HG03095 (cell line): ENCODE results near the gene LIMS4.
"Not testable (repeated sequence)": the region's sequence is repeated elsewhere in the genome, so short reads cannot be mapped to it uniquely, and the experiment has no call there.

ENCODE experiments used
- ATAC-seq: cut with Tn5 transposase; IDR thresholded peaks from one replicate; pipeline ENCODE4 v1.9.1; 2021; ENCODE audit warnings: moderate library complexity; ENCODE audit not compliant: unreplicated experiment

The LIMS4 gene, protein sequence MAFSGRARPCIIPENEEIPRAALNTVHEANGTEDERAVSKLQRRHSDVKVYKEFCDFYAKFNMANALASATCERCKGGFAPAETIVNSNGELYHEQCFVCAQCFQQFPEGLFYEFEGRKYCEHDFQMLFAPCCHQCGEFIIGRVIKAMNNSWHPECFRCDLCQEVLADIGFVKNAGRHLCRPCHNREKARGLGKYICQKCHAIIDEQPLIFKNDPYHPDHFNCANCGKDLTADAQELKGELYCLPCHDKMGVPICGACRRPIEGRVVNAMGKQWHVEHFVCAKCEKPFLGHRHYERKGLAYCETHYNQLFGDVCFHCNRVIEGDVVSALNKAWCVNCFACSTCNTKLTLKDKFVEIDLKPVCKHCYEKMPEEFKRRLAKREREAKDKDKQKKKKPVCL

DNA sequence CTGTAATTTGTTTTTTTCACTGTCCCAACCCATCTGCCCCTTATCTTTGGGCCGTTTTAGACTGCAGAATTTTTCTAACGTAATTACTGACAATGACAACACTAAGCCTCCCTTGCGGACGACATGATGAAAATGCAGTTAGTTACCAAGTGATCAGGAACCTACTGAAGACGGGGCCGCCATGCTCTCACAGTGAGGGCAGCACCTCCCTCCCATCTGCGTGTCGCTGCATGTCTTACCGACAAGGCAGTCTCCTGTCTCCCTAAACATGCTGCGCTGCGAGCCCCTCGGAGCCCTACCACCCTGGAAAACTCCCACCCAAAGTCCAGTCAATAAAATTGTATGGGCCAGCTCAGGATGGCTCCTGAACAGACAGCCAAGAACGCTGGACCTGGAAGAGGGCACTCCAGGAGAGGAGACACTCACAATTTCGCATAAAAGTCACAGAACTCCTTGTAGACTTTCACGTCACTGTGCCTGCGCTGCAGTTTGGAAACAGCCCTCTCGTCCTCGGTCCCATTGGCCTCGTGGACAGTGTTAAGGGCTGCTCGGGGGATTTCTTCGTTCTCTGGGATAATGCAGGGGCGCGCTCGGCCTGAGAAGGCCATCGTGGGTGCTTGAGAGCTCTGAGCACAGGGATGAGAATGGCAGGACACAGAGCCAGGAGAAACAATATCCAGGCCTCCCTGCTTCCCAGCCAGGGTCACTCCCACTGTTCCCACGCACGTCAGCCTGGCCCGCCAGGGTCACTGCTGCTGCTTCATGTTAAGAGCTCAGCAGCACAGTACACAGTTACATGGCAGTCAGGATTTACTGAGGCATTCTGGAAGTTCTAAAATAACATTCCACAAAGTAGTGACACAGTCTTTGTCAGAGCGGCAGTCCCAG is at the start of gene LIMS4:
LIMS4 (minus strand) TSS at position 646 of the 888 bp plus-strand sequence; CDS start at position 608, 38 bp downstream.
- not testable (repeated sequence) for ATAC-seq

DNA sequence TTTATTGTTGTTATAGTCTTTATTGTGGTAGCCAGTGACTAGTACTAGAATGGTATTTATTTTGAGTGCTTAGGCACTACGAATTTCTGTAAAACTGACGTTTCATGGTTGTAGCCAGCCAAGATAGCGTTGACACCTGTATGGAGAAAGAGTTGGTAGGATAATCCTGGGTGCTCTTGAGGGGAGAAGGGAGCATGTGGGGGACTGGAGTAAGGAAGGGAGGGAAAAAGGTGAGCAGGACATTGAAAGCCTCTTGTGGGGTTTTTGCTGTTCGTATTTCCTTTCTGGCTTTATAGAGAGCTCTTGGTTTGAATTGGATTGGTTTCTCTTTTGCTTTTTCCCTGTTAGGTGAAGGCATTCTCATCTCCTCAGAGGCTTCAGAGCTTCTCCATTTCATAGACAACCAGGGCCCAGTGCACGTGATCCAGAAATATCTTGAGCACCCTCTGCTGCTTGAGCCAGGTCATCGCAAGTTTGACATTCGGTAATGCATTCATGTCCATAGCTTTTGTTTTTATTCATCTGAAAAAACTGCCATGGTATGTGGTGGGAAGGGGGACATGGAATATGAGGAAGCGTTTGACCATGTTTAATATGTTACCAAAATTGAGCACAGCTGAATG is 27.2 kb upstream of the LIMS4 start:
- ATAC-seq: not testable (repeated sequence)

- not testable (repeated sequence) for ATAC-seq
These were observed 23.4 kb upstream of the LIMS4 start for GRCh38 chr2:110496027-110496426.

DNA sequence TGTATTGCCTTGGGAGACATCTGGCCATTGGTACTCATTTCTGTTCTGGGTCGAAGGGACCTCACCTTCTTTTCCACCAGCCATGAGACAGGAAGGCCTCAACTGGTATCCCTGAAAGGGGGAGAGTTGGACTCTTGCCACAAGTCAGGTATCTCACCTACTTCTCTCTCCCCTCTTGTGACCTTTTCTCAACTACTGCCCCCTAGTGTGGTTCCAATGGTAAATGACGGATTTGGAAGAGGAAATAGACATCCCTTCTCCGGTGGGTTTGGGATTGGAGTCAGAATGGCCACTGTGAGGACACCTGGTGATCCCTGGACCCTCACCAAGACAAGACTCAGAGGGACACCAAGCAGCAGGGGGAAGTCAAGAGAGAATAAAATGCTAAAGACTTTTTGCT is 21.9 kb upstream of the LIMS4 start:
- ATAC-seq: not testable (repeated sequence)

- ATAC-seq: not testable (repeated sequence)
These were observed 16.4 kb upstream of the LIMS4 start for GRCh38 chr2:110488991-110489390.

DNA sequence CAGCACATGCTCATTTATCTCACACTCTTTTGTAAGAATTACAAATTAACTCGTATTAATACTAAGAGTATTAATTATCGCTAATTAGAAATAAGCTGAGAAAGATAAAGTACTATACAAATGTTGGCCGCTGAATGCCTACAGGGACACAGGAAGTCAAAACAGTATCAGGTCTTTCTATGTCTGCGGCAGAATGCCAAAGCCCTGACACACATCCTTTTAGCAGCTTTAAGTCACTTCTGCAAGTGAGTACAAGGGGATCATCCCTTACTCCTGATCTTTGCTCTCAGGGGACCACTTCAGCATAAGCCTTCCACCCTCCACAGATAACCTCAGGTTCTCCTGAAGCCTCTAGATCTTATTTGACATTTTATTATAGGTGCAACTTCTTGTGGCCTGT is 10.1 kb upstream of the LIMS4 start:
- not testable (repeated sequence) for ATAC-seq

DNA sequence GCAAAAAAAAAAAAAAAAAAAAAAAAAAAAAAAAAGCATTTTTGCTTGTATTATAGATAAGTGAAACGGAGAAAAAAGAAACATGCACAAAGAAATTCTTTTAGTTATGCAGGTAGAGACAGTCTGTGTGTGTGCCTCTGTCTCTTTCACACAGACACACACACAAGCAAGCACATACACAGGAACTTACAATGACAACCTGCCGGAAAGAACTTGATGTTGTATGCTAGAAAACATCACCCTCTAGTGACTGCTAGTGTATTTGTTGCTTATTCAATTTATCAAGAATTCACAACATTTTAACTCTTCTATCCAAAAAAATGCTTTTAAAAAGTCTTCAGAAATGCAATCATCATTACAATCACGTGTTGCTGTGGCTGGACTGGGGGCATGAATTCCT is 8.6 kb upstream of the LIMS4 start:
- not testable (repeated sequence) for ATAC-seq

GRCh38 chr2:110480084-110480483 is 7.5 kb upstream of the LIMS4 start:
- not testable (repeated sequence) for ATAC-seq

DNA sequence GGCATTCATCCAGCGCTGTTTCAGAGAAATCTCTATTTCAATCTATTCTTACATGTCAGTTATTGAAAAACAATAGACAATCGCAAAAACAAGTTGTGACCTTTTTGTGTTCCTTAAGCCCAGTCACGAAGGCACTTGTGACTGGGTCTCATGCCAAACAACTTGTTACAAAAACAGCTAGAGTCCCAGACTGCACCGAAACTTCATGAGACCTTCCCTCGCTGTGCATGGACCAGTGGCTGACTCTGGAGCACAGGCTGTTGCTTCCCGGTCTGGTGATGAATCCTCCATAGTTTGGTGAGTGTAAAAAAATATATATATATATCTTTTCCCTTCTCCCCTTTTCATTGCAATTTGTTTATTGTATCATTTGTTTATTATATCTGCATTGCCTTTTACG is 4.8 kb upstream of the LIMS4 start:
- not testable (repeated sequence) for ATAC-seq

DNA sequence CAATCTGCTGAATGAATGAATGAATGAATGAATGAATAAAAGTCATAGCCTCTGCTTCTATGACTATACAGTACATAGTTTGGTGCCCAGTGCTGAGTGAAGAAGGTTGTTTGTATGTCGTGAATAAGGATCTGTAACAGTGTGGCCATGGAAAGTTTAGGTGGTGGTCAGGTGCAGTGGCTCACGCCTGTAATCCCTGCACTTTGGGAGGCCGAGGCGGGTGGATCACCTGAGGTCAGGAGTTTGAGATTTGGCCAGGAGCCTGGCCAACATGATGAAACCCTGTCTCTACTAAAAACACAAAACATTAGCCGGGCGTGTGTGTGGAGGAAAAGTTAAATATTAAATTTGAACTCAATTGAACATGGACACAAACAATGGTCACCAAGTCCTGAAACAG is 4.3 kb upstream of the LIMS4 start:
- ATAC-seq: not testable (repeated sequence)

GRCh38 chr2:110475627-110476359 is 3.2 kb upstream of the LIMS4 start:
- ATAC-seq: not testable (repeated sequence)

- peak; percentile 95 for ATAC-seq
These were observed 2.3 kb upstream of the LIMS4 start for GRCh38 chr2:110474898-110475297.

- ATAC-seq: not testable (repeated sequence)
These were observed 393 bp upstream of the LIMS4 start for GRCh38 chr2:110473059-110473358.

DNA sequence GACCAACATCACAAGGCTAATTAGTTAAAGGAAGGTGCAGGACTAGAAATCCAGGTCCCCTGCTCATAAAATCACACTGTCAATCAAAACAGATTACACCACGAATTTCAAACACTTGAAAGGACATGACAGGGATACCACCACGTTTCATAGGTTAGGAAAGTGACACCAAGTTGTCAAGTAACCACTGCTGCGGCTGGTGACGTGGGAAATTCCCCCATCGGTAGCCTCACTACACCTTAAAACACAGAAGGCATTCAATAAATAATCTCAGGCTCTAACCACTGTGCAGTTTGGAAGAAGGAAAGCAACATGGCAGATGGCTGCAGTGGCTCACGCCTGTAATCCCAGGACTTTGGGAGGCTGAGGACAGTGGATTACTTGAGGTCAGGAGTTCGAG is 3.7 kb downstream of the LIMS4 start:
- not testable (repeated sequence) for ATAC-seq

GRCh38 chr2:110465312-110465711 is 7.3 kb downstream of the LIMS4 start:
- ATAC-seq: peak; percentile 87

GRCh38 chr2:110462458-110462857 is 10.2 kb downstream of the LIMS4 start:
- ATAC-seq: not testable (repeated sequence)

DNA sequence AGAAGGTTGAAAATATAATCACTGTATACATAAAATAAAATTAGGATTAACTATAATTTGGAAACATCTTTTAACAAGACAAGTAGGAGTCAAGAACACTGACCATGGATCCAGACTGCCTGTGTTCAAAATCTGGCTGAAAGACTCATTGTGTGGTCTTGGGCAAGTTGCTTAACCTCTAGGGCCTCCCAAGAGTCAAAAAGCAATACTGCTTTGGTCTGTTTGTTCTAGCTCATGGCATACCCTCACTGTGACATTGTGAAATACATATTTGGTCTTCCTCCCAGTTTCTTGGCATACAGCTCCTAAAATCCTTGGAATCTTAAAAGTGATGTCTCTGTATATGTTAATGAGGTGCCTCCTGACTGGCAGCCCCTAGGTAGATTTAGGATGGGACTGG is 12.3 kb downstream of the LIMS4 start:
- ATAC-seq: not testable (repeated sequence)

GRCh38 chr2:110457214-110457590 is 15.4 kb downstream of the LIMS4 start:
- not testable (repeated sequence) for ATAC-seq

- ATAC-seq: not testable (repeated sequence)
These were observed 16.1 kb downstream of the LIMS4 start for GRCh38 chr2:110456291-110457213.
